Measurements from ENCODE around the gene GPRIN1.

DNA sequence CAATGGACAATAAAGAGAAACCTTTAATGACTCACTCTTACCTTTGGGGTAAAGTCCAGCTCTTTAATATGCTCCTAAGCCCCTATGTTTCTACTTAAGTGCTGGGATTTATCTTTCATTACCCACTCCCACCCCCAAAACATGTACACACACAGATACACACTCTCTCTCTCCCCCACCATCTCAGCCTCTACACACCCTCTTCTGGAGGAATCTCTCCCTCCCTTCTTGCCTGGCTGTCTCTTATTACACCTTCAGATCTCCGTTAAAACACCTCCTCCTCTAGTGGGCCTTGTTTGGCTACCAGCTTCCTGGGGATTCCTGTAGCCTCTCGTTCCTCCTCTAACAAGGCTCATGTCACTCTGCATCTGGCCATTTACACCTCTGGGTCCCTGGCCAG, 6.9 kb downstream of the GPRIN1 start:
- TF ChIP-seq, protein P1, sequence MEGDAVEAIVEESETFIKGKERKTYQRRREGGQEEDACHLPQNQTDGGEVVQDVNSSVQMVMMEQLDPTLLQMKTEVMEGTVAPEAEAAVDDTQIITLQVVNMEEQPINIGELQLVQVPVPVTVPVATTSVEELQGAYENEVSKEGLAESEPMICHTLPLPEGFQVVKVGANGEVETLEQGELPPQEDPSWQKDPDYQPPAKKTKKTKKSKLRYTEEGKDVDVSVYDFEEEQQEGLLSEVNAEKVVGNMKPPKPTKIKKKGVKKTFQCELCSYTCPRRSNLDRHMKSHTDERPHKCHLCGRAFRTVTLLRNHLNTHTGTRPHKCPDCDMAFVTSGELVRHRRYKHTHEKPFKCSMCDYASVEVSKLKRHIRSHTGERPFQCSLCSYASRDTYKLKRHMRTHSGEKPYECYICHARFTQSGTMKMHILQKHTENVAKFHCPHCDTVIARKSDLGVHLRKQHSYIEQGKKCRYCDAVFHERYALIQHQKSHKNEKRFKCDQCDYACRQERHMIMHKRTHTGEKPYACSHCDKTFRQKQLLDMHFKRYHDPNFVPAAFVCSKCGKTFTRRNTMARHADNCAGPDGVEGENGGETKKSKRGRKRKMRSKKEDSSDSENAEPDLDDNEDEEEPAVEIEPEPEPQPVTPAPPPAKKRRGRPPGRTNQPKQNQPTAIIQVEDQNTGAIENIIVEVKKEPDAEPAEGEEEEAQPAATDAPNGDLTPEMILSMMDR (conservative IDR thresholded peaks at IDR 0.05; ENCODE audit: low read depth, low read length) = no peak
- no peak for TF ChIP-seq EZH2 (IDR thresholded peaks at IDR 0.05; ENCODE audit: borderline replicate concordance, low read depth, low read length, poor library complexity, severe bottlenecking)

Measured in A673 (cell line).